CD4-positive, alpha-beta T cell treated with Interleukin-21 for 1 hour (primary cell): ENCODE results near the gene PLA2G2D.

Experiments
- DNase-seq: peaks from one replicate; pipeline ENCODE4 v3.0.0-alpha.2; 2020

Gene PLA2G2D

GRCh38 chr1:20119347-20119746, at the start of gene PLA2G2D:
Gene PLA2G2D, minus strand, starts transcription at chr1:20119536. Its CDS starts 38 bp downstream, at chr1:20119498.
- DNase-seq = no peak

- DNase-seq = no peak
Observed at GRCh38 chr1:20168564-20169491, 49.5 kb upstream of the PLA2G2D start.

GRCh38 chr1:20167126-20167525, 47.8 kb upstream of the PLA2G2D start:
- DNase-seq = no peak

- no peak for DNase-seq
Observed at GRCh38 chr1:20166051-20166450, 46.7 kb upstream of the PLA2G2D start.

GRCh38 chr1:20165522-20165951, 46.2 kb upstream of the PLA2G2D start:
- no peak for DNase-seq

- DNase-seq = no peak
Observed at GRCh38 chr1:20164694-20165202, 45.4 kb upstream of the PLA2G2D start.

- no peak for DNase-seq
Observed at GRCh38 chr1:20160034-20160433, 40.7 kb upstream of the PLA2G2D start.

GRCh38 chr1:20158358-20159070, 39.2 kb upstream of the PLA2G2D start:
- DNase-seq = no peak

- no peak for DNase-seq
Observed at GRCh38 chr1:20154301-20154831, 35.0 kb upstream of the PLA2G2D start.

- DNase-seq = no peak
Observed at GRCh38 chr1:20153000-20153418, 33.7 kb upstream of the PLA2G2D start.

- DNase-seq = no peak
Observed at GRCh38 chr1:20152599-20152930, 33.2 kb upstream of the PLA2G2D start.

- DNase-seq = peak; percentile 78
Observed at GRCh38 chr1:20151906-20152598, 32.7 kb upstream of the PLA2G2D start.

- no peak for DNase-seq
Observed at GRCh38 chr1:20150969-20151368, 31.6 kb upstream of the PLA2G2D start.

- DNase-seq = no peak
Observed at GRCh38 chr1:20150326-20150705, 31.0 kb upstream of the PLA2G2D start.

GRCh38 chr1:20149601-20150325, 30.4 kb upstream of the PLA2G2D start:
- DNase-seq = no peak

- no peak for DNase-seq
Observed at GRCh38 chr1:20148571-20149500, 29.5 kb upstream of the PLA2G2D start.

- DNase-seq = no peak
Observed at GRCh38 chr1:20147846-20148570, 28.7 kb upstream of the PLA2G2D start.

- no peak for DNase-seq
Observed at GRCh38 chr1:20143734-20144565, 24.6 kb upstream of the PLA2G2D start.

- no peak for DNase-seq
Observed at GRCh38 chr1:20143318-20143717, 24.0 kb upstream of the PLA2G2D start.
